ENCODE data around the gene NUP37. TPM values are rescaled to one million over a fixed set of nuclear protein-coding genes. Genes with fewer than 3 reads are reported as not detected.
A peak's percentile ranks its signal among the peaks of the same experiment; 100 is the strongest.

NUP37 gene
- total and polyA plus RNA-seq, 2 of the 13 experiments (the other 11 are each of a cell fraction or from before 2014, with no cell fraction given), result 50.6 to 80.1 TPM

GRCh38 chr12:102114212-102114611 lies 5.7 kb downstream of the NUP37 start (continued):
- no peak for TF ChIP-seq ESRRA (CRISPR knock-in tag; IDR thresholded peaks at IDR 0.05; ENCODE audit: low read depth)
- no peak for TF ChIP-seq ZFAT (CRISPR knock-in tag; conservative IDR thresholded peaks at IDR 0.05)
- no peak for TF ChIP-seq TCF7 (IDR thresholded peaks at IDR 0.05; ENCODE audit: low read depth)

GRCh38 chr12:102110782-102111181 lies 9.1 kb downstream of the NUP37 start:
- TF ChIP-seq NFE2L2 (IDR thresholded peaks at IDR 0.05; ENCODE audit: low read length) (peak; percentile 38; the same call in 1 of the 2 replicates), NFIB (CRISPR knock-in tag; IDR thresholded peaks at IDR 0.05; ENCODE audit: borderline replicate concordance) (no peak)
- no peak overlapping the region for H3K4me2 ChIP-seq (ENCODE audit: low read depth, low read length)
- ChIA-PET CTCF (ENCODE audit: low intra/inter-chr PET ratio, low total read pairs) (no interaction called here), POLR2A (interaction anchor here (1.3 kb wide), 1 partner anchor 10 kb away, joined by 3 read pairs; the partner anchor contains the start of gene PARPBP)
- no peak overlapping the region for H2AFZ ChIP-seq (ENCODE audit: low read length)
- no peak overlapping the region for H3K27ac ChIP-seq (ENCODE audit: extremely low read length, insufficient read depth, low read length)
- ATAC-seq (no peak), FAIRE-seq (no peak), DNase-seq (ENCODE audit: low spot score) (no peak)
- no peak overlapping the region for H3K4me3 ChIP-seq (replicated peaks in 1 of 3; ENCODE audit: insufficient read depth in 1 of 3, low read depth in 2 of 3, low read length in 3 of 3)
- H3K9ac ChIP-seq (ENCODE audit: insufficient read depth, low read depth, low read length), result no peak overlapping the region
- H3K9me3 ChIP-seq (ENCODE audit: low read length), result peaks cover 10% of the 10 kb centered on the region
- no peaks in the 10 kb centered on the region for H4K20me1 ChIP-seq (ENCODE audit: insufficient read depth, low read length)
- intact Hi-C loops (cut with micrococcal nuclease; ENCODE audit: unreplicated experiment), result no loop called here
- H3K4me1 ChIP-seq (ENCODE audit: insufficient read depth, low read length), result no peaks in the 10 kb centered on the region
- H3K27me3 ChIP-seq (ENCODE audit: control insufficient read depth in 1 of 2, insufficient read depth in 2 of 2, low read length in 2 of 2), result no peaks in the 10 kb centered on the region
- H3K36me3 ChIP-seq (replicated peaks in 1 of 2; ENCODE audit: control insufficient read depth in 1 of 2, insufficient read depth in 2 of 2, low read length in 2 of 2), result peaks cover 13 to 33% of the 10 kb centered on the region in 2 experiments; a peak in 4 of 5 replicates
- in situ Hi-C loops (cut with HindIII; ENCODE audit: extremely low pct_ligation_motif_present, low pct_unique_long_range_greater_than_20kb), result no loop called here
- no TSS peak for BruUV-seq (replicated peaks)
- H3K79me2 ChIP-seq (ENCODE audit: insufficient read depth, low read length), result no peaks in the 10 kb centered on the region

- TF ChIP-seq ZNF44 (CRISPR knock-in tag; IDR thresholded peaks at IDR 0.05) (no peak), ZNF10 (CRISPR knock-in tag; IDR thresholded peaks at IDR 0.05; ENCODE audit: borderline replicate concordance, low read depth) (no peak), KAT2B (IDR thresholded peaks at IDR 0.05; ENCODE audit: borderline replicate concordance, low read depth, low read length) (no peak), ZFP62 (CRISPR knock-in tag; IDR thresholded peaks at IDR 0.05) (no peak), ZFY (CRISPR knock-in tag; IDR thresholded peaks at IDR 0.05) (no peak), NFKB2 (CRISPR knock-in tag; IDR thresholded peaks at IDR 0.05; ENCODE audit: borderline replicate concordance) (no peak), ZBTB26 (CRISPR knock-in tag; IDR thresholded peaks at IDR 0.05; ENCODE audit: borderline replicate concordance) (no peak), ATF3 (CRISPR knock-in tag; IDR thresholded peaks at IDR 0.05) (no peak), HIVEP1 (CRISPR knock-in tag; IDR thresholded peaks at IDR 0.05) (no peak), ZNF761 (CRISPR knock-in tag; conservative IDR thresholded peaks at IDR 0.05) (no peak), PCBP2 (optimal IDR thresholded peaks at IDR 0.05; ENCODE audit: low read depth, low read length, poor library complexity, severe bottlenecking) (no peak)
- Histone ChIP-seq H4K20me1 (ENCODE audit: insufficient read depth, low read length) (no peaks in the 10 kb centered on the region), H3K27me3 (ENCODE audit: control insufficient read depth in 1 of 2, insufficient read depth in 2 of 2, low read length in 2 of 2) (no peaks in the 10 kb centered on the region), H3K4me2 (ENCODE audit: low read depth, low read length) (no peak overlapping the region), H3K36me3 (replicated peaks in 1 of 2; ENCODE audit: control insufficient read depth in 1 of 2, insufficient read depth in 2 of 2, low read length in 2 of 2) (peaks cover 14 to 48% of the 10 kb centered on the region in 2 experiments; a peak in 4 of 5 replicates), H2AFZ (ENCODE audit: low read length) (no peak overlapping the region), H3K4me1 (ENCODE audit: insufficient read depth, low read length) (no peaks in the 10 kb centered on the region), H3K79me2 (ENCODE audit: insufficient read depth, low read length) (no peaks in the 10 kb centered on the region), H3K27ac (ENCODE audit: extremely low read length, insufficient read depth, low read length) (no peak overlapping the region), H3K9me3 (ENCODE audit: low read length) (peaks cover 21% of the 10 kb centered on the region), H3K9ac (ENCODE audit: insufficient read depth, low read depth, low read length) (no peak overlapping the region), H3K4me3 (replicated peaks in 1 of 3; ENCODE audit: insufficient read depth in 1 of 3, low read depth in 2 of 3, low read length in 3 of 3) (no peak overlapping the region)
- no peak for ATAC-seq
- WGBS (ENCODE audit: low lambda C conversion rate), result 88% methylated on average over 1 of the region's 1 CpG
- in situ Hi-C loops (cut with HindIII; ENCODE audit: extremely low pct_ligation_motif_present, low pct_unique_long_range_greater_than_20kb) (no loop called here), intact Hi-C loops (cut with micrococcal nuclease; ENCODE audit: unreplicated experiment) (no loop called here)
- POLR2A ChIA-PET, result no interaction called here
- no peak for FAIRE-seq
- no TSS peak for BruUV-seq (replicated peaks)
- no peak for DNase-seq (ENCODE audit: low spot score)
- CTCF ChIA-PET (ENCODE audit: low intra/inter-chr PET ratio, low total read pairs), result no interaction called here
These were observed 11.9 kb downstream of the NUP37 start for GRCh38 chr12:102107970-102108369.
